K562 (cell line): Measurements from ENCODE around the gene ACSL3. TPM values are rescaled to one million over a fixed set of nuclear protein-coding genes. Genes with fewer than 3 reads are reported as not detected.
A peak's percentile ranks its signal among the peaks of the same experiment; 100 is the strongest.

Source experiments
- ATAC-seq: fragments of 200-7000 bp; cut with Tn5 transposase; 3 replicates; pipeline ENCODE4 v1.9.1; 2020; ENCODE audit warnings: moderate library complexity
- Bru-seq: library from RNA; stranded (reverse); fragments of 400-500 nt; gene quantifications from one replicate; lab custom pipeline; 2021; lab: Mats Ljungman, UMichigan
- BruChase-seq, 2 experiments: library from RNA; stranded (reverse); fragments of 400-500 nt; gene quantifications; one replicate each; lab custom pipeline; 2021; lab: Mats Ljungman, UMichigan
- BruUV-seq: library from RNA; stranded (reverse); fragments of 400-500 nt; replicated peaks from 2 replicates; lab custom pipeline; 2021; lab: Mats Ljungman, UMichigan
- CTCF ChIA-PET: fragments of 300-600 bp; formaldehyde crosslinking; extraction: SDS; loops from one replicate; lab custom pipeline; 2021; ENCODE audit warnings: low intra/inter-chr PET ratio; lab: Yijun Ruan, JAX
- POLR2A ChIA-PET: fragments of 300-600, 350-650 bp; sonication (Branson Sonifier 250); formaldehyde crosslinking; extraction: SDS; loops from one replicate; lab custom pipeline; 2021; ENCODE audit warnings: antibody characterized with exemption, inconsistent platforms; lab: Yijun Ruan, JAX
- DNase-seq, 4 experiments: peaks; one replicate each; pipeline versions ENCODE4 v3.0.0 to v3.0.0-alpha.2; 2011 to 2018; ENCODE audit warnings: low spot score in 3 of 4, mixed read lengths in 3 of 4; ENCODE audit errors: extremely low read depth in 1 of 4
- FAIRE-seq: peaks from 2 replicates; lab custom pipeline; 2011; peaks lifted over from hg19 to GRCh38; lab: Jason Lieb, UNC
- H2AFZ ChIP-seq: 2 replicates; pipeline ENCODE4 v1.6.0; 2011; ENCODE audit warnings: low read depth, low read length, control low read depth, inconsistent platforms
- H3K27ac ChIP-seq: fragments of 200-600 bp; 3 replicates; pipeline ENCODE4 v1.8.0; 2011; ENCODE audit warnings: low read depth, mild to moderate bottlenecking, control low read depth, inconsistent platforms, low read length, moderate library complexity, mixed read lengths; ENCODE audit errors: extremely low read depth
- H3K27me3 ChIP-seq, 2 experiments: fragments of 300-600 bp in 1 of 2; 2 replicates in 1 of 2; 3 replicates in 1 of 2; pipeline versions ENCODE4 v1.6.0 to v1.8.0; 2011; ENCODE audit warnings: inconsistent platforms in 2 of 2, low read length in 2 of 2, mild to moderate bottlenecking in 1 of 2, mixed read lengths in 1 of 2, moderate library complexity in 1 of 2; ENCODE audit not compliant: control insufficient read depth in 2 of 2, insufficient read depth in 2 of 2
- H3K36me3 ChIP-seq: fragments of 300-600 bp; 3 replicates; pipeline ENCODE4 v1.8.0; 2011; ENCODE audit warnings: mild to moderate bottlenecking, low read length, inconsistent platforms; ENCODE audit not compliant: control insufficient read depth, insufficient read depth
- H3K4me1 ChIP-seq, 2 experiments: fragments of 200-600 bp in 1 of 2; replicated peaks in 1 of 2; 2 replicates in 1 of 2; 3 replicates in 1 of 2; pipeline versions ENCODE4 v1.5.1 to v1.8.0; 2011; ENCODE audit warnings: inconsistent platforms in 2 of 2, low read length in 2 of 2, mild to moderate bottlenecking in 1 of 2, mixed read lengths in 1 of 2, moderate library complexity in 1 of 2; ENCODE audit not compliant: control insufficient read depth in 2 of 2, insufficient read depth in 2 of 2
- H3K4me2 ChIP-seq: 2 replicates; pipeline ENCODE4 v1.6.1; 2011; ENCODE audit warnings: low read length, control low read depth, inconsistent platforms, mixed read lengths; ENCODE audit not compliant: insufficient read depth
- H3K4me3 ChIP-seq: fragments of 200-600 bp; sonication (generic), shearing (Covaris generic); 2 replicates; pipeline ENCODE4 v1.5.1; 2016; ENCODE audit warnings: control low read depth, inconsistent platforms
- H3K79me2 ChIP-seq: fragments of 200-600 bp; 3 replicates; pipeline ENCODE4 v1.8.0; 2011; ENCODE audit warnings: low read length, inconsistent platforms; ENCODE audit not compliant: control insufficient read depth, insufficient read depth
- H3K9ac ChIP-seq, 2 experiments: 2 replicates each; pipeline versions ENCODE4 v1.6.0 to v1.6.1; 2011; ENCODE audit warnings: low read depth in 2 of 2, low read length in 2 of 2, control low read depth in 1 of 2, inconsistent platforms in 1 of 2, mild to moderate bottlenecking in 1 of 2, mixed read lengths in 1 of 2; ENCODE audit not compliant: insufficient read depth in 1 of 2
- H3K9me1 ChIP-seq: one replicate; pipeline ENCODE4 v1.6.0; 2011; ENCODE audit warnings: inconsistent platforms, mild to moderate bottlenecking, low read length, moderate library complexity; ENCODE audit not compliant: control insufficient read depth, insufficient read depth
- H3K9me3 ChIP-seq: replicated peaks from 2 replicates; pipeline ENCODE4 v1.5.1; 2011; ENCODE audit warnings: low read depth, low read length, inconsistent platforms; ENCODE audit not compliant: control insufficient read depth, insufficient read depth
- H4K20me1 ChIP-seq: replicated peaks from 2 replicates; pipeline ENCODE4 v1.6.1; 2011; ENCODE audit warnings: low read length, inconsistent platforms, mixed read lengths; ENCODE audit not compliant: control insufficient read depth, insufficient read depth
- BHLHE40 ChIP-seq: IDR thresholded peaks from 2 replicates; pipeline ENCODE4 v1.6.1; 2011; ENCODE audit warnings: low read length, improper control_type of control experiment
- PHF21A ChIP-seq: fragments of 450-650 bp; IDR thresholded peaks from 2 replicates; pipeline ENCODE4 v1.6.1; 2017; ENCODE audit warnings: low read depth, borderline replicate concordance
- RCOR1 ChIP-seq, 2 experiments: IDR thresholded peaks; 2 replicates each; pipeline ENCODE4 v1.6.1; 2012; ENCODE audit warnings: low read depth in 2 of 2, low read length in 2 of 2, borderline replicate concordance in 1 of 2, improper control_type of control experiment in 1 of 2
- REST ChIP-seq, 2 experiments: fragments of 450-650 bp; formaldehyde crosslinking in 1 of 2; IDR thresholded peaks; 2 replicates each; pipeline versions ENCODE4 v1.4.0 to v1.6.1; 2014 to 2020; ENCODE audit warnings: mild to moderate bottlenecking in 2 of 2, borderline replicate concordance in 1 of 2, low read depth in 1 of 2
- SRSF1 ChIP-seq: fragments of 200-400 bp; formaldehyde crosslinking; IDR thresholded peaks from 2 replicates; pipeline ENCODE4 v1.6.1; 2017; ENCODE audit warnings: mild to moderate bottlenecking, low read depth, low read length, moderate library complexity
- SRSF3 ChIP-seq: fragments of 200-400 bp; formaldehyde crosslinking; IDR thresholded peaks from 2 replicates; pipeline ENCODE4 v1.6.1; 2016; ENCODE audit warnings: mild to moderate bottlenecking, low read length, moderate library complexity; ENCODE audit not compliant: insufficient read depth
- WGBS: fragments of 100-300 bp; shearing (Covaris generic); methylation state at CpG from one replicate; pipeline ENCODE4 v1.1.6; 2016; ENCODE audit warnings: low coverage, mixed read lengths; ENCODE audit not compliant: insufficient coverage; ENCODE audit errors: missing lambda C conversion rate; 5-methylcytosine and 5-hydroxymethylcytosine counted together
- in situ Hi-C: fragments of 300-500 bp; cut with MboI; formaldehyde crosslinking; loops from 4 replicates; pipeline ENCODE4 v1.15.0; 2018; ENCODE audit warnings: inconsistent platforms, mixed read lengths
- intact Hi-C: fragments of 100-400 bp; cut with micrococcal nuclease; formaldehyde crosslinking; loops from 2 replicates; pipeline ENCODE4 v1.14.2; 2022
- long read RNA-seq, 3 experiments: library from polyadenylated mRNA in 2 of 3; library from RNA in 1 of 3; unstranded in 2 of 3; stranded (forward) in 1 of 3; transcript quantifications; one replicate each; pipeline ENCODE4 v2.0.0, GENCODE V29; 2019 to 2022
- polyA minus RNA-seq, 3 experiments: library from RNA; depleted of rRNA, polyadenylated mRNA; stranded (reverse); fragments of >200 nt; gene quantifications; 2 replicates each; pipeline ENCODE4 v1.2.3, GENCODE V29; 2011
- polyA plus RNA-seq, 8 experiments: library from polyadenylated mRNA; depleted of rRNA in 4 of 8; stranded (reverse) in 5 of 8; unstranded in 3 of 8; fragments of >200 nt; fragmentation: Nextera tagmentation in 2 of 8; fragmentation: Illumina TruSeq in 1 of 8; extraction: Ambion mirVana in 2 of 8; extraction: Trizol in 1 of 8; gene quantifications; 2 replicates each; pipeline versions ENCODE4 v1.2.1 to v1.2.3, GENCODE V29; 2011 to 2014; ENCODE audit warnings: inconsistent platforms in 1 of 8, missing spikeins in 1 of 8
- total RNA-seq, 7 experiments: library from RNA; depleted of rRNA in 6 of 7; stranded (reverse); fragments of >200 nt in 6 of 7; fragmentation: Illumina TruSeq in 2 of 7; extraction: Trizol in 2 of 7; gene quantifications; 2 replicates each; pipeline versions ENCODE4 v1.2.1 to v1.2.3, GENCODE V29; 2011 to 2021; ENCODE audit warnings: low replicate concordance in 1 of 7

The ACSL3 gene
- 104 and 200 TPM in 2 replicates for total RNA-seq (2011; cell fraction: chromatin; rRNA removed; ENCODE audit: low replicate concordance)
- total RNA-seq (2011; cell fraction: nucleolus; rRNA removed): 86.9 and 118 TPM in 2 replicates
- 148 and 153 TPM in 2 replicates for total RNA-seq (2011; cell fraction: nucleoplasm; rRNA removed)
- total RNA-seq (2014; rRNA removed) (88.2 and 99.7 TPM in 2 replicates), total RNA-seq (2014; rRNA removed; fragmentation: Illumina TruSeq; extraction: Trizol) (123 and 145 TPM in 2 replicates), total RNA-seq (2015; rRNA removed; fragmentation: Illumina TruSeq; extraction: Trizol) (102 and 108 TPM in 2 replicates), total RNA-seq (2021) (78.7 and 85.2 TPM in 2 replicates), polyA plus RNA-seq (2011; rRNA removed) (96.7 and 115 TPM in 2 replicates), polyA plus RNA-seq (2014; fragmentation: Illumina TruSeq; extraction: Trizol) (69.4 and 78.8 TPM in 2 replicates), polyA plus RNA-seq (2014; fragmentation: Nextera tagmentation; extraction: Ambion mirVana) (10 to 100 TPM; 21.3 to 28.0 TPM), polyA plus RNA-seq (2014; rRNA removed) (66.0 and 75.5 TPM in 2 replicates), polyA minus RNA-seq (2011; rRNA and poly(A)+ RNA removed) (184 and 219 TPM in 2 replicates), Bru-seq, nascent RNA (percentile 93 among the genes with signal in this experiment), BruChase-seq, experiment 1, labeled RNA remaining after a 2-hour chase (percentile 95 among the genes with signal in this experiment), BruChase-seq, experiment 2, labeled RNA remaining after a 6-hour chase (percentile 97 among the genes with signal in this experiment)
- 44.3 and 75.1 TPM in 2 replicates for polyA plus RNA-seq (2011; cell fraction: cytosol; rRNA removed)
- 31.8 and 43.0 TPM in 2 replicates for polyA plus RNA-seq (2011; cell fraction: nucleus; rRNA removed)
- 72.6 and 74.2 TPM in 2 replicates for polyA plus RNA-seq (2012)
- 52.7 and 79.6 TPM in 2 replicates for polyA minus RNA-seq (2011; cell fraction: cytosol; rRNA and poly(A)+ RNA removed)
- 44.4 and 83.9 TPM in 2 replicates for polyA minus RNA-seq (2011; cell fraction: nucleus; rRNA and poly(A)+ RNA removed)
- long read RNA-seq, experiment 1, full-length matches to known transcripts: 271 of 346 reads
- long read RNA-seq, experiment 1, partial matches to known transcripts: 36 of 346 reads
- long read RNA-seq, experiment 1, other reads (novel, unspliced or antisense): 39 of 346 reads
- long read RNA-seq, experiment 2, full-length matches to known transcripts: 11 of 51 reads
- long read RNA-seq, experiment 2, partial matches to known transcripts: 15 of 51 reads
- long read RNA-seq, experiment 2, other reads (novel, unspliced or antisense): 25 of 51 reads
- long read RNA-seq, experiment 3, full-length matches to known transcripts: 54 of 72 reads
- long read RNA-seq, experiment 3, partial matches to known transcripts: 11 of 72 reads
- long read RNA-seq, experiment 3, other reads (novel, unspliced or antisense): 7 of 72 reads

- peaks cover 6 to 35% of the 10 kb centered on the region in 2 experiments; a peak in 4 of 5 replicates for H3K4me1 ChIP-seq
- ATAC-seq (peak; percentile 97), DNase-seq (peak; percentile 88 to 94 (median 90)), FAIRE-seq (peak; percentile 71)
- intact Hi-C loops (loop anchor here (2.0 to 5.0 kb wide), 2 partner anchors 41 to 54 kb away; no protein-coding TSS in a partner anchor), in situ Hi-C loops (no loop called here)
- H3K9ac ChIP-seq: peak within 1 kb of the TSS; percentile 89 to 98
- peaks cover 41% of the 10 kb centered on the region for H4K20me1 ChIP-seq
- H3K4me3 ChIP-seq: peak within 1 kb of the TSS; percentile 93
- WGBS: under 1% methylated on average over 16 of the region's 99 CpGs
- no peaks in the 10 kb centered on the region for H3K9me1 ChIP-seq
- CTCF ChIA-PET: interaction anchor here (1.7 kb wide), 1 partner anchor 153 kb away, joined by 5 read pairs; no protein-coding TSS in a partner anchor
- peak within 1 kb of the TSS; percentile 86 for H2AFZ ChIP-seq
- no peaks in the 10 kb centered on the region for H3K9me3 ChIP-seq
- H3K36me3 ChIP-seq: no peaks in the 10 kb centered on the region; the same call in 2 of the 3 replicates
- peaks cover 51% of the 10 kb centered on the region for H3K79me2 ChIP-seq
- H3K27me3 ChIP-seq: no peaks in the 10 kb centered on the region
- H3K4me2 ChIP-seq: peak within 1 kb of the TSS; percentile 89
- POLR2A ChIA-PET: interaction anchor here (1.2 to 2.0 kb wide), 4 partner anchors 11 to 154 kb away, joined by 3 to 6 read pairs (median 6); no protein-coding TSS in a partner anchor
- H3K27ac ChIP-seq: peak within 1 kb of the TSS; percentile 92
- no TSS peak for BruUV-seq
- TF ChIP-seq BHLHE40: peak; percentile 89
- TF ChIP-seq REST (IDR thresholded peaks at IDR 0.05; ENCODE audit: borderline replicate concordance): peak; percentile 98
- no peak for TF ChIP-seq REST (CRISPR knock-in tag; IDR thresholded peaks at IDR 0.05; ENCODE audit: low read depth)
- no peak for TF ChIP-seq SRSF3
- TF ChIP-seq SRSF1: no peak
- TF ChIP-seq RCOR1 (IDR thresholded peaks at IDR 0.05; ENCODE audit: borderline replicate concordance in 1 of 2, low read depth in 2 of 2, low read length in 2 of 2): 0 out of 4 replicates have a peak, but pooled peaks of 1 of the 2 experiments have one; percentile 17
- peak; percentile 61; the same call in 1 of the 2 replicates for TF ChIP-seq PHF21A
Measured at GRCh38 chr2:222860740-222861410, at the start of gene ACSL3. TSS of gene ACSL3 (plus strand) at chr2:222861036. CDS start at chr2:222908773, 47,737 bp downstream.
